Thoracic aorta (tissue), 2 donors: ENCODE results near the gene CNDP1. TPM values are rescaled to one million over a fixed set of nuclear protein-coding genes. Genes with fewer than 3 reads are reported as not detected.
"Not testable (repeated sequence)": the region's sequence is repeated elsewhere in the genome, so short reads cannot be mapped to it uniquely, and the experiment has no call there.

Source experiments
- ATAC-seq: fragments of 150-250 bp; one replicate; pipeline ENCODE4 v1.8.0; 2017; ENCODE audit warnings: low read depth; ENCODE audit not compliant: insufficient number of reproducible peaks, low FRiP score
- DNase-seq: peaks from one replicate; pipeline ENCODE4 v3.0.0-alpha.2; 2020; ENCODE audit warnings: low spot score
- H3K27ac ChIP-seq, 2 donors: fragments of 200-600 bp; sonication (generic); 1 replicate in 1 of 2; 2 replicates in 1 of 2; pipeline ENCODE4 v1.5.1; 2016; ENCODE audit warnings: mild to moderate bottlenecking in 2 of 2, moderate library complexity in 2 of 2
- H3K27me3 ChIP-seq: fragments of 200-600 bp; sonication (generic); replicated peaks from 2 replicates; pipeline ENCODE4 v1.6.0; 2016; ENCODE audit warnings: mild to moderate bottlenecking; ENCODE audit not compliant: insufficient read depth
- H3K36me3 ChIP-seq: fragments of 200-600 bp; sonication (generic); one replicate; pipeline ENCODE4 v1.5.1; 2016
- H3K4me1 ChIP-seq, 2 donors: fragments of 200-600 bp; sonication (generic); 1 replicate in 1 of 2; 2 replicates in 1 of 2; pipeline versions ENCODE4 v1.5.1 to v1.6.0; 2016; ENCODE audit warnings: low read depth in 2 of 2, mild to moderate bottlenecking in 1 of 2; ENCODE audit not compliant: control insufficient read depth in 1 of 2
- H3K4me3 ChIP-seq: fragments of 200-600 bp; sonication (generic); 2 replicates; pipeline ENCODE4 v1.5.1; 2016; ENCODE audit warnings: mild to moderate bottlenecking
- H3K9me3 ChIP-seq: fragments of 200-600 bp; sonication (generic); 2 replicates; pipeline ENCODE4 v1.5.1; 2016
- total RNA-seq, 2 donors: library from RNA; depleted of rRNA; stranded (reverse); fragments of >200 nt; gene quantifications; one replicate each; pipeline versions ENCODE4 v1.1.0 to v1.2.3, GENCODE V29; 2016
- TF ChIP-seq, protein P1 (sequence below): fragments of 200-600 bp; sonication (generic); IDR thresholded peaks from one replicate; pipeline ENCODE4 v1.5.1; 2019; ENCODE audit warnings: antibody characterized with exemption

Gene CNDP1
- total RNA-seq, 2 donors from 2014 or later: not detected

DNA sequence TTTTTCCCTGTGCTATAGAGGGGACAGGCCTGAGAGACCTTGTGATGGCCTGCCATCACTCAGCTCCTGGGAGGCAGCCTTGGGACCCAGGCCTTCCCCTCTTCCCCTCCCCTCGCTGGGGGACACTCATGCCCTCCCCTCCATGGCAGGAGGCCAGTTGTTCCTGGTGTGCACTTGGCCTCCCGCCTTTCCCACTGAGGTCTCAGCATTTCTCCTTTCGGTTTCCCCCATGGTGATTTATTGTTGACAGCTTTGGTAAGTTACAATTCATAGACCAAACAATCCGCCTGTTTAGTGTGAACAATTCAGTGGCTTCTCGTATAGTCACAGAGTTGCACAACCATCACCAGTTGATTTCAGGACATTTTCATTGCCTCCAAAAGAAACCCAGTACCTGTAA lies 10.2 kb upstream of the CNDP1 start:
- ATAC-seq: no peak
- H3K36me3 ChIP-seq: peaks cover 15% of the 10 kb centered on the region
- H3K27ac ChIP-seq: no peak overlapping the region
- no peak overlapping the region for H3K4me3 ChIP-seq
- TF ChIP-seq, protein P1, sequence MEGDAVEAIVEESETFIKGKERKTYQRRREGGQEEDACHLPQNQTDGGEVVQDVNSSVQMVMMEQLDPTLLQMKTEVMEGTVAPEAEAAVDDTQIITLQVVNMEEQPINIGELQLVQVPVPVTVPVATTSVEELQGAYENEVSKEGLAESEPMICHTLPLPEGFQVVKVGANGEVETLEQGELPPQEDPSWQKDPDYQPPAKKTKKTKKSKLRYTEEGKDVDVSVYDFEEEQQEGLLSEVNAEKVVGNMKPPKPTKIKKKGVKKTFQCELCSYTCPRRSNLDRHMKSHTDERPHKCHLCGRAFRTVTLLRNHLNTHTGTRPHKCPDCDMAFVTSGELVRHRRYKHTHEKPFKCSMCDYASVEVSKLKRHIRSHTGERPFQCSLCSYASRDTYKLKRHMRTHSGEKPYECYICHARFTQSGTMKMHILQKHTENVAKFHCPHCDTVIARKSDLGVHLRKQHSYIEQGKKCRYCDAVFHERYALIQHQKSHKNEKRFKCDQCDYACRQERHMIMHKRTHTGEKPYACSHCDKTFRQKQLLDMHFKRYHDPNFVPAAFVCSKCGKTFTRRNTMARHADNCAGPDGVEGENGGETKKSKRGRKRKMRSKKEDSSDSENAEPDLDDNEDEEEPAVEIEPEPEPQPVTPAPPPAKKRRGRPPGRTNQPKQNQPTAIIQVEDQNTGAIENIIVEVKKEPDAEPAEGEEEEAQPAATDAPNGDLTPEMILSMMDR: no peak
- H3K4me1 ChIP-seq: no peaks in the 10 kb centered on the region
- DNase-seq: no peak
- H3K27me3 ChIP-seq: no peaks in the 10 kb centered on the region
- no peaks in the 10 kb centered on the region for H3K9me3 ChIP-seq

DNA sequence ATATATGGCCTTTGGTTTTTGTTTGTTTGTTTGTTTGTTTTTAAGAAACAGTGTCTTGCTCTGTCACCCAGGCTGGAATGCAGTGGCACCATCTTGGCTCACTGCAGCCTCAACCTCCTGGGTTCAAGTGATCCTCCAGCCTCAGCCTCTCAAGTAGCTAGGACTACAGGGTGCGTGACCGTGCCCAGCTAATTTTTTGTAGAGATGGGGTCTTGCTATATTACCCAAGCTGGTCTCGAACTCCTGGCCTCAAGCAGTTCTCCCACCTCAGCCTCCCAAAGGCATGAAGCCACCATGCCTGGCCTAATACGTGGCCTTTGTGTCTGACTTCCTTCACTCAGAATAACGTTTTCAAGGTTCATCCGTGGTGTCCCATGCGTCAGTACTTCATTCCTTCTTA lies 9.4 kb upstream of the CNDP1 start:
- H3K9me3 ChIP-seq, H3K36me3 ChIP-seq, H3K27ac ChIP-seq, H3K4me3 ChIP-seq, DNase-seq, ATAC-seq, H3K4me1 ChIP-seq, H3K27me3 ChIP-seq: not testable (repeated sequence)

DNA sequence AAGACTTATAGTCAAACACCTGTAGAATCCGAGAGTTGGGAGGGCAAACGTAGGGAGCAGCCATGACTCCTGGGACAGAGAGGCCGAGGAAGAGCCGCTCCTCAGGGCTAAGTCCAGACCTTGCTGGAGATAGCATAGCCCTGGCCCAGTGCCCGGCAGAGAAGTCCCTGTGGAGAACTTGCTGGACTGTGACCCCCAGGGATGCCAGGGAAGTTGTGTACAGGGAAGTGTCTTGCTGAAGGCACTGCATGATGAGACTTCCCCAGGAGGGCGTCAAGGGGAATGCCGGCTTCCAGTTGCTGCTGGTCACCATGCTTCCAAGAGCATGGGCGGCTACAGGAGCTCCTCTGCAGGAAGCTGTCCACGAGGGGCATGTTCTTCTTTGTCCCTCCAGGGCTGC lies 8.6 kb upstream of the CNDP1 start:
- Histone ChIP-seq H3K4me3 (no peak overlapping the region), H3K36me3 (no peaks in the 10 kb centered on the region), H3K9me3 (no peaks in the 10 kb centered on the region), H3K27me3 (no peaks in the 10 kb centered on the region), H3K27ac (no peak overlapping the region), H3K4me1 (no peaks in the 10 kb centered on the region)
- ATAC-seq (no peak), DNase-seq (no peak)
- TF ChIP-seq, protein P1: no peak

DNA sequence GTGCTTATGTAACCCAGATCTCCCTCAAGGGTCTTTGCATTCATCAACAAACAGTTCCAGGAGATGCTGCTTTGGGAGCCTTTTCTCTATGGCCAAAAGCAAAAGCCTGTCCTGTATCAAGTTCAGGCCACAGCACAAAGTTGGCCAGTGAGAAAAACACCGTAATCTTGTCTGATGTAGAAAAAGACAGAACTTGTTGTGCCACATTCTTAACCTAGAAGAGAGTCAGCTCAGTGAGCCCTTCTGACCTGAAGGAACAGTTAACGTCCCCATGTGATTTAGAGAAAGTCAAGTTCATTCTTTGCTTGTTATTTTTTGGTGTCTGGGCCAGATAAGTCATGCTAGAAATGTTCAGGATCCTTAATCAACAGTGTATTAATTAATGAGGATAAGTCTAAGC lies 7.8 kb upstream of the CNDP1 start:
- ATAC-seq: no peak

DNA sequence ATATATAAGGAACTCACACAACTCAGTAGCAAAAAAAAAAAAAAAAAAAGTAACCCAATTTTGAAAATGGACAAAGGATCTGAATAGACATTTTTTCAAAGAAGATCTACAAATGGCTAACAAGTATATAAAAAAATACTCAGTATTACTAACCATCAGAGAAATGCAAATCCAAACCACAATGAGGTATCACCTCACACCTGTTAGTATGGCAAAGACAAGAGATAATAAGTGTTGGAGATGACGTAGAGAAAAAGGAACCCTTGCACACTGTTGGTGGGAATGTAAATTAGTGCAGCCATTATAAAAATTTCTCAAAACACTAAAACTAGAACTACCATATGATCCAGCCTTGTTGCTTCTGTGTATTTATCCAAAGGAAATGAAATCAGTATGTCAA lies 5.8 kb upstream of the CNDP1 start:
- Histone ChIP-seq H3K36me3 (no peaks in the 10 kb centered on the region), H3K4me1 (no peaks in the 10 kb centered on the region), H3K27me3 (no peaks in the 10 kb centered on the region), H3K4me3 (no peak overlapping the region), H3K27ac (no peak overlapping the region), H3K9me3 (no peaks in the 10 kb centered on the region)
- no peak for DNase-seq
- no peak for ATAC-seq
- TF ChIP-seq, protein P1: no peak

More for the DNA sequence above, 7.8 kb upstream of the CNDP1 start:
- no peaks in the 10 kb centered on the region for H3K27me3 ChIP-seq
- no peak overlapping the region for H3K27ac ChIP-seq
- no peaks in the 10 kb centered on the region for H3K9me3 ChIP-seq
- no peak overlapping the region for H3K4me3 ChIP-seq
- no peak for DNase-seq
- H3K4me1 ChIP-seq: no peaks in the 10 kb centered on the region
- TF ChIP-seq, protein P1: no peak
- H3K36me3 ChIP-seq: no peaks in the 10 kb centered on the region

DNA sequence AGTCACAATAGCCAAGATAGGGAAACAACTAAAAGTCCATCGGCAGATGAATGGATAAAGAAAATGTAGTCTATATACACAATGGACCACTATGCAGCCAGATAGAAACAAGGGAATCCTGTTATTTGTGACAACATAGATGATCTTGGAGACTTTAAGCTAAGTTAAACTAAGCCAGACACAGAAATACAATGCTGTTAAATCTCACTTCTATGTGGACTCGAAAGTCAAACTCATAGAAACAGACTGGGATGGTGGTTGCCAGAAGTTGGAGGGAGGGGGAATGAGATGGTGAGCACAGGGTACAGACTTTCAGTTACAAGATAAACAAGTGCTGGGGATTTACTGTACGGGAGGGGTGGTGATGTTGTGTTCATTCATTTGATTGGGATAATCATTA lies 5.4 kb upstream of the CNDP1 start:
- no peak overlapping the region for H3K4me3 ChIP-seq
- no peaks in the 10 kb centered on the region for H3K27me3 ChIP-seq
- no peak for ATAC-seq
- no peaks in the 10 kb centered on the region for H3K4me1 ChIP-seq
- no peak overlapping the region for H3K27ac ChIP-seq
- H3K9me3 ChIP-seq: no peaks in the 10 kb centered on the region
- TF ChIP-seq, protein P1: no peak
- no peak for DNase-seq
- no peaks in the 10 kb centered on the region for H3K36me3 ChIP-seq
